CD14-positive monocyte (primary cell): Measurements from ENCODE around the gene CWH43. TPM values are rescaled to one million over a fixed set of nuclear protein-coding genes. Genes with fewer than 3 reads are reported as not detected.

ENCODE experiments used
- DNase-seq, 3 donors: peaks; one replicate each; pipeline ENCODE4 v3.0.0-alpha.2; 2011 to 2022
- H2AFZ ChIP-seq: 2 replicates; pipeline ENCODE4 v1.6.0; 2012; ENCODE audit warnings: mild to moderate bottlenecking, low read depth, low read length, inconsistent platforms; ENCODE audit not compliant: insufficient read depth, poor library complexity, severe bottlenecking
- H3K27ac ChIP-seq, 2 donors: 1 replicate in 1 of 2; 2 replicates in 1 of 2; pipeline ENCODE4 v1.5.1; 2012 to 2013; ENCODE audit warnings: low read length in 2 of 2, control low read depth in 1 of 2, inconsistent platforms in 1 of 2, low read depth in 1 of 2, mild to moderate bottlenecking in 1 of 2
- H3K27me3 ChIP-seq, 2 donors: one replicate each; pipeline versions ENCODE4 v1.6.0 to v1.6.1; 2011 to 2013; ENCODE audit warnings: low read length in 2 of 2; ENCODE audit not compliant: control insufficient read depth in 2 of 2, insufficient read depth in 2 of 2
- H3K36me3 ChIP-seq, 2 donors: replicated peaks in 1 of 2; 1 replicate in 1 of 2; 2 replicates in 1 of 2; pipeline versions ENCODE4 v1.5.1 to v1.6.1; 2012 to 2013; ENCODE audit warnings: low read length in 2 of 2, control low read depth in 1 of 2, inconsistent platforms in 1 of 2, mild to moderate bottlenecking in 1 of 2; ENCODE audit not compliant: insufficient read depth in 2 of 2, control insufficient read depth in 1 of 2
- H3K4me1 ChIP-seq, 2 donors: 1 replicate in 1 of 2; 2 replicates in 1 of 2; pipeline versions ENCODE4 v1.5.1 to v1.6.1; 2012 to 2013; ENCODE audit warnings: low read length in 2 of 2, control low read depth in 1 of 2, inconsistent platforms in 1 of 2, mild to moderate bottlenecking in 1 of 2, moderate library complexity in 1 of 2; ENCODE audit not compliant: insufficient read depth in 2 of 2, control insufficient read depth in 1 of 2
- H3K4me2 ChIP-seq: replicated peaks from 2 replicates; pipeline ENCODE3; 2012; ENCODE audit warnings: low read length, moderate library complexity, mild to moderate bottlenecking; ENCODE audit not compliant: poor library complexity, severe bottlenecking; ENCODE audit errors: extremely low read depth
- H3K4me3 ChIP-seq, 3 experiments: fragments of 200-600 bp in 1 of 3; sonication (generic) in 1 of 3; replicated peaks in 1 of 3; 1 replicate in 2 of 3; 2 replicates in 1 of 3; pipeline ENCODE4 v1.5.1; 2011 to 2013; ENCODE audit warnings: low read length in 3 of 3, mild to moderate bottlenecking in 3 of 3, control low read depth in 2 of 3, low read depth in 2 of 3, inconsistent platforms in 1 of 3, moderate library complexity in 1 of 3
- H3K79me2 ChIP-seq: 2 replicates; pipeline ENCODE4 v1.6.0; 2012; ENCODE audit warnings: mild to moderate bottlenecking, control low read depth, inconsistent platforms, low read length, moderate library complexity; ENCODE audit not compliant: insufficient read depth
- H3K9ac ChIP-seq: 2 replicates; pipeline ENCODE4 v1.6.0; 2017; ENCODE audit warnings: low read length, mild to moderate bottlenecking; ENCODE audit not compliant: insufficient read depth, poor library complexity, severe bottlenecking
- H3K9me3 ChIP-seq, 2 donors: replicated peaks in 1 of 2; 1 replicate in 1 of 2; 2 replicates in 1 of 2; pipeline versions ENCODE4 v1.5.1 to v1.6.1; 2012 to 2013; ENCODE audit warnings: low read length in 2 of 2, control low read depth in 1 of 2; ENCODE audit not compliant: control insufficient read depth in 1 of 2, insufficient read depth in 1 of 2
- H4K20me1 ChIP-seq: 2 replicates; pipeline ENCODE4 v1.6.0; 2012; ENCODE audit warnings: mild to moderate bottlenecking, low read length, control low read depth, moderate library complexity; ENCODE audit not compliant: insufficient read depth
- H3K27ac Mint-ChIP-seq, 7 donors: one replicate each; pipeline ENCODE4 v1.8.0; 2020; ENCODE audit warnings: mild to moderate bottlenecking in 7 of 7, mixed read lengths in 7 of 7, moderate library complexity in 6 of 7, inconsistent platforms in 2 of 7
- H3K27me3 Mint-ChIP-seq, 3 donors: one replicate each; pipeline ENCODE4 v1.8.0; 2021 to 2022; ENCODE audit warnings: low read depth in 3 of 3, mild to moderate bottlenecking in 3 of 3, mixed read lengths in 3 of 3, moderate library complexity in 3 of 3, inconsistent platforms in 1 of 3
- H3K36me3 Mint-ChIP-seq, 2 donors: one replicate each; pipeline ENCODE4 v1.8.0; 2020; ENCODE audit warnings: mixed read lengths in 2 of 2, inconsistent platforms in 1 of 2, mild to moderate bottlenecking in 1 of 2
- H3K4me1 Mint-ChIP-seq: one replicate; pipeline ENCODE4 v1.8.0; 2020; ENCODE audit warnings: mild to moderate bottlenecking, mixed read lengths
- H3K4me3 Mint-ChIP-seq, 2 donors: one replicate each; pipeline ENCODE4 v1.8.0; 2020; ENCODE audit warnings: mild to moderate bottlenecking in 2 of 2, mixed read lengths in 2 of 2, moderate library complexity in 1 of 2
- H3K9me3 Mint-ChIP-seq, 7 donors: one replicate each; pipeline ENCODE4 v1.8.0; 2020 to 2022; ENCODE audit warnings: mixed read lengths in 7 of 7, mild to moderate bottlenecking in 6 of 7, moderate library complexity in 6 of 7, inconsistent platforms in 2 of 7
- WGBS: methylation state at CpG from one replicate; pipeline ENCODE4 v1.1.5; 2013; ENCODE audit warnings: missing lambda C conversion rate; ENCODE audit not compliant: insufficient coverage; 5-methylcytosine and 5-hydroxymethylcytosine counted together
- intact Hi-C, 2 donors: fragments of 100-400 bp; cut with micrococcal nuclease; formaldehyde crosslinking; loops; one replicate each; pipeline versions ENCODE4 v1.15.0 to v1.15.1; 2023
- polyA plus RNA-seq, 3 donors: library from polyadenylated mRNA; depleted of rRNA in 1 of 3; unstranded in 2 of 3; stranded (reverse) in 1 of 3; fragments of 300-500 nt in 2 of 3; fragments of >200 nt in 1 of 3; fragmentation: Illumina TruSeq in 2 of 3; gene quantifications; 1 replicate in 2 of 3; 2 replicates in 1 of 3; pipeline ENCODE4 v1.2.3, GENCODE V29; 2012 to 2021
- TF ChIP-seq, protein P1 (sequence below): fragments of 200-600 bp; IDR thresholded peaks from one replicate; pipeline ENCODE4 v1.8.0; 2022; ENCODE audit warnings: antibody characterized with exemption, mild to moderate bottlenecking

CWH43 gene
- polyA plus RNA-seq, 3 donors: not detected

DNA sequence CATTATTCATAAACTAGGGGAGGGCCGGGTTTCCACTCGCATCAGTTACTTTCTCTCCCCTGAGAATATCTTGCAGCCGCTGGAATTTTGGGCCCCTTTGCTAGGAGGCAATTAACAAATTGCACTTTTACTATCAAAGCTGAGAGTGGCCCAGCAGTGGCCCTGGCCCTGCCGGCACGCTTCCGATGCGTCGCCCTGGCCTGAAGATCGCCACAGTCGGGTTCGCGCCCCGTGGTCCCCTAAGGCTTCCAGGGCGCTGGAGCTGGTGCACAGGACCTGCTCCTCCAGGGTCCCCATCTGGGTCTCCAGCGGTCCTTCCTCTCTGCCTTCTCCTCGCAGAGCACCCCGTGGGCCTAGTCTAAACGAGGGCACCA lies 486 bp upstream of the CWH43 start:
- Histone ChIP-seq H3K4me2 (no peak overlapping the region), H3K79me2 (no peaks in the 10 kb centered on the region), H3K27ac (no peak overlapping the region), H3K27me3 (peaks cover 8 to 35% of the 10 kb centered on the region in 2 donors), H3K4me1 (no peaks in the 10 kb centered on the region), H4K20me1 (no peaks in the 10 kb centered on the region), H3K4me3 (no peak overlapping the region), H3K36me3 (no peaks in the 10 kb centered on the region), H3K9me3 (no peaks in the 10 kb centered on the region), H3K9ac (no peak overlapping the region), H2AFZ (no peak overlapping the region)
- Mint-ChIP-seq H3K4me3 (peak overlapping the region in 1 of 2 donors; percentile 64), H3K9me3 (peaks cover 2 to 23% (median 6%) of the 10 kb centered on the region in 7 donors), H3K4me1 (no peaks in the 10 kb centered on the region), H3K27ac (no peak overlapping the region), H3K27me3 (peaks cover 28 to 53% (median 36%) of the 10 kb centered on the region in 3 donors), H3K36me3 (no peaks in the 10 kb centered on the region)
- WGBS: 23% methylated on average over 18 of the region's 18 CpGs
- no peak for DNase-seq
- TF ChIP-seq, protein P1, sequence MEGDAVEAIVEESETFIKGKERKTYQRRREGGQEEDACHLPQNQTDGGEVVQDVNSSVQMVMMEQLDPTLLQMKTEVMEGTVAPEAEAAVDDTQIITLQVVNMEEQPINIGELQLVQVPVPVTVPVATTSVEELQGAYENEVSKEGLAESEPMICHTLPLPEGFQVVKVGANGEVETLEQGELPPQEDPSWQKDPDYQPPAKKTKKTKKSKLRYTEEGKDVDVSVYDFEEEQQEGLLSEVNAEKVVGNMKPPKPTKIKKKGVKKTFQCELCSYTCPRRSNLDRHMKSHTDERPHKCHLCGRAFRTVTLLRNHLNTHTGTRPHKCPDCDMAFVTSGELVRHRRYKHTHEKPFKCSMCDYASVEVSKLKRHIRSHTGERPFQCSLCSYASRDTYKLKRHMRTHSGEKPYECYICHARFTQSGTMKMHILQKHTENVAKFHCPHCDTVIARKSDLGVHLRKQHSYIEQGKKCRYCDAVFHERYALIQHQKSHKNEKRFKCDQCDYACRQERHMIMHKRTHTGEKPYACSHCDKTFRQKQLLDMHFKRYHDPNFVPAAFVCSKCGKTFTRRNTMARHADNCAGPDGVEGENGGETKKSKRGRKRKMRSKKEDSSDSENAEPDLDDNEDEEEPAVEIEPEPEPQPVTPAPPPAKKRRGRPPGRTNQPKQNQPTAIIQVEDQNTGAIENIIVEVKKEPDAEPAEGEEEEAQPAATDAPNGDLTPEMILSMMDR: no peak
- intact Hi-C loops: no loop called here

DNA sequence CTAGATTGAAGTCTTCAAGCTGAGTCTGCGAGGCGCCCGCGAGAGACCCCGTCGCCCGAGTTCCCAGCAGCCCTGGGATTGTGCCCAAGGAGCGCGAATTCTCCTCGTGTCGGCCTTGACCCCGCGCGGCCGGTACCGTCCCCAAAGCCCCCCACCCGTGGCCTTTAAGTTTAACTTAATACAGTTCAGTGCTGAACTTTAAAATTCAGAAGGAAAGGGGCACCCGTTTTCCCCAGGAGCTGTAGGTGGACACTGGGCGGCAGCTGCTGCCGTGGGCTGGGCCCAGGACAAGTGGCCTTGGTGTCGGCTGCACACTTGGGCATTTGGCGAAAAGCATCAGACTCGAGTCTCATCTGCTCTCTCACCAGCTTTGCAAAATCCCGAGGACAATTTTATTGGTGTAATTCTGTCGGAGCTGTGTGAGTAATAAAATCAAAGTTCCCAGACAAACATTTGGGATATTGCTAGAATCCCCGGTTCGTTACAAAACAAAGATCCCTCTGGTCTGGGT lies 634 bp downstream of the CWH43 start:
- Histone ChIP-seq H3K27me3 (peaks cover 8 to 35% of the 10 kb centered on the region in 2 donors), H3K4me1 (no peaks in the 10 kb centered on the region), H3K9ac (no peak overlapping the region), H3K4me3 (no peak overlapping the region), H2AFZ (no peak overlapping the region), H3K9me3 (no peaks in the 10 kb centered on the region), H3K4me2 (no peak overlapping the region), H3K36me3 (no peaks in the 10 kb centered on the region), H3K27ac (no peak overlapping the region), H3K79me2 (no peaks in the 10 kb centered on the region), H4K20me1 (no peaks in the 10 kb centered on the region)
- 52% methylated on average over 23 of the region's 27 CpGs for WGBS
- peaks cover 2 to 23% (median 6%) of the 10 kb centered on the region in 7 donors for H3K9me3 Mint-ChIP-seq
- no peaks in the 10 kb centered on the region for H3K4me1 Mint-ChIP-seq
- intact Hi-C loops: no loop called here
- no peaks in the 10 kb centered on the region for H3K36me3 Mint-ChIP-seq
- H3K27me3 Mint-ChIP-seq: peaks cover 28 to 52% (median 35%) of the 10 kb centered on the region in 3 donors
- H3K4me3 Mint-ChIP-seq: peak overlapping the region in 1 of 2 donors; percentile 46
- no peak for DNase-seq
- no peak overlapping the region for H3K27ac Mint-ChIP-seq
- TF ChIP-seq, protein P1: no peak
